Measurements from ENCODE around the gene DRAM1.

- TF ChIP-seq FOSL1 (tag; conservative IDR thresholded peaks at IDR 0.05), result no peak
- TF ChIP-seq MEIS2 (IDR thresholded peaks at IDR 0.05; ENCODE audit: partially characterized antibody), result no peak
- no peak for TF ChIP-seq EP300 (IDR thresholded peaks at IDR 0.05; ENCODE audit: low read length)
- TF ChIP-seq TAF1 (IDR thresholded peaks at IDR 0.05; ENCODE audit: control insufficient read depth, extremely low read depth, insufficient read depth, low read length, severe bottlenecking), result no peak
- TF ChIP-seq SIN3A (IDR thresholded peaks at IDR 0.05; ENCODE audit: borderline replicate concordance in 2 of 2, control insufficient read depth in 1 of 2, low read depth in 2 of 2, low read length in 2 of 2), result no peak
- no peak for TF ChIP-seq CBX5 (IDR thresholded peaks at IDR 0.05; ENCODE audit: borderline replicate concordance, low read depth)
- no peak for TF ChIP-seq ZNF263 (CRISPR knock-in tag; IDR thresholded peaks at IDR 0.05; ENCODE audit: borderline replicate concordance)
These were observed 38.6 kb upstream of the DRAM1 start for GRCh38 chr12:101838628-101839323.

All from K562 (cell line).